MV-4-11 (cell line): ENCODE measurements around the gene ATP6V0A1.

ENCODE experiments used
- DNase-seq: peaks from one replicate; lab custom pipeline; 2025; lab: John Stamatoyannopoulos, UW

Gene ATP6V0A1

DNA sequence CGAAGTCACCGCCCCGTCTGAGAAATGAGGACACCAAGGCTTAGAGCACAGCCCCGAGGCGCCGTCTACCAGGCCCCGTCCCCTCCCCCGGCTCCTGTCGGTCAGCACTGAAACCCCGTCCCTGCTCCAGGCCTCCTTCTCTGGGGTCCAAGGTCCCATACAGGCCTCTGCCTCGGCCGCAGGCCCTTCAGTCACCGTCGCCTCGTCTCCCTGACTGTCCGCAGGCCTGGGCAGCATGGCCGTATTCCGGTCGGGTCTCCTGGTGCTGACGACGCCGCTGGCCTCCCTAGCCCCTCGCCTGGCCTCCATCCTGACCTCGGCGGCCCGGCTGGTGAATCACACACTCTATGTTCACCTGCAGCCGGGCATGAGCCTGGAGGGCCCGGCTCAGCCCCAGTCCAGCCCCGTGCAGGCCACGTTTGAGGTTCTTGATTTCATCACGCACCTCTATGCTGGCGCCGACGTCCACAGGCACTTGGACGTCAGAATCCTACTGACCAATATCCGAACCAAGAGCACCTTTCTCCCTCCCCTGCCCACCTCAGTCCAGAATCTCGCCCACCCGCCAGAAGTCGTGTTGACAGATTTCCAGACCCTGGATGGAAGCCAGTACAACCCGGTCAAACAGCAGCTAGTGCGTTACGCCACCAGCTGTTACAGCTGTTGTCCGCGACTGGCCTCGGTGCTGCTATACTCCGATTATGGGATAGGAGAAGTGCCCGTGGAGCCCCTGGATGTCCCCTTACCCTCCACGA is 103.9 kb downstream of the ATP6V0A1 start:
- DNase-seq: peak; percentile 41

DNA sequence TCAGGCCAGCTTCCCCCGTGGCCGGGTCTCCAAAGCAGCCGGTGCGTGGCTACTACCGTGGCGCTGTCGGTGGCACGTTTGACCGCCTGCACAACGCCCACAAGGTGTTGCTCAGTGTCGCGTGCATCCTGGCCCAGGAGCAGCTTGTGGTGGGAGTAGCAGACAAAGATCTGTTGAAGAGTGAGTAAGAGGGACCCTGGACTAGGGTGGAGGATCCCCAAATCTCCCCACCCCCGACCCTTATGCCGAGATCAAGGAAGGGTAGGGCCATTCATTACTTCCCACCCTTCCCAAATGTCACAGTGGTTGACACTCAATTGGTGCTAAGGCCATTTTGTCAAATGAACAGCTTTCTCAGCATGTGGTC is 104.4 kb downstream of the ATP6V0A1 start:
- no peak for DNase-seq

DNA sequence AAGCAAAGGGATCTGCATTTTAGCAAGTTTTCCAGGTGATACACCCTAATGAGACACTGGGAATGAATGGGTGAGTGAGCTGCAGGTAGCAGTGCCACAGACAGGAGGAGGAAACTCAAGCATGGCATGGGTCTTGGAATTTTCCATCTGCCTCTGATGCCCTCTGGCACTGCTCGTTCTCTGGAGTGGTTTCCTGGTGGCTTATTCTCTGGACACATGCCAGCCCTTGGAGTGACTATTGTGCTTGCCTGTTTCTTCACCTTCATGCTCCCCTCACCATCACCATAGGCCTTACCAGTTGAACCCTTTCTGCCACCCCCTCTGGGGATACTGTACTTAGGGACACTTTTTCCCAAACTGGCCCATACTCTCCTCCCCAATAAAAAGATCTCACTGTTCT is 104.9 kb downstream of the ATP6V0A1 start:
- DNase-seq: no peak

DNA sequence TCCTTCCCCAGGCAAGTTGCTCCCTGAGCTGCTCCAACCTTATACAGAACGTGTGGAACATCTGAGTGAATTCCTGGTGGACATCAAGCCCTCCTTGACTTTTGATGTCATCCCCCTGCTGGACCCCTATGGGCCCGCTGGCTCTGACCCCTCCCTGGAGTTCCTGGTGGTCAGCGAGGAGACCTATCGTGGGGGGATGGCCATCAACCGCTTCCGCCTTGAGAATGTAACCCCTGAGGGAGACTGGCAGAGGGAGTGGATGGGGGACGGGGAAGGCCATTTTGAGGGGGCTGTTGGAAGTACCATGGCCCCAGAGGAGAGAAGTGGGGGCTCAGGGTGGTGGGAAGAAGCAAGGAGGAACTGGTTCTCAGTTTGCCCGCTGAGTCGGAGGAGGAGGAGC is 105.3 kb downstream of the ATP6V0A1 start:
- no peak for DNase-seq

DNA sequence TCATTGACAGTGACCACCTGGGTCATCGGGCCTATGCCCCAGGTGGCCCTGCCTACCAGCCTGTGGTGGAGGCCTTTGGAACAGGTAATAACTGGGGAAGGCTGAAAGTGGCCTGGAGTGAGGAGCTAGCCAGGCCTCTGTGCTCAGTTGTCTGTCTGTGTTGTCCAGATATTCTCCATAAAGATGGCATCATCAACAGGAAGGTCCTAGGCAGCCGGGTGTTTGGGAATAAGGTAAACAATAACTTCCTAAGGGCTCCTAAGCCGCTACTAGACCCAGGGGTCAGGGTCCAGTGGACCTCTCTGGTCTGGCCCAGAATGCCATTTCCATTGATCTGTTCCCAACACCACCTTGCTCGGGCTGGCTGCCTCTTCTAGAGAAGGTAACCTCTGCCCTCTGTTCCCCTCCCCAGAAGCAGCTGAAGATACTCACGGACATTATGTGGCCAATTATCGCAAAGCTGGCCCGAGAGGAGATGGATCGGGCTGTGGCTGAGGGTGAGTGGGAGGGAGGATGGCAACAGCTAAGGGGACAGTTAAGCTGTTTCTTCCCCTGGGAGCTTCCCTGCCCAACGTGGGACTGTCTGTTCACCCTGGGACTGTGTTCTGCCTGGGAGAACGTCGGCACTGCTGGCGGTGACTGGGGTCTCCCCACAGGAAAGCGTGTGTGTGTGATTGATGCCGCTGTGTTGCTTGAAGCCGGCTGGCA is 106.3 kb downstream of the ATP6V0A1 start:
- DNase-seq: no peak

DNA sequence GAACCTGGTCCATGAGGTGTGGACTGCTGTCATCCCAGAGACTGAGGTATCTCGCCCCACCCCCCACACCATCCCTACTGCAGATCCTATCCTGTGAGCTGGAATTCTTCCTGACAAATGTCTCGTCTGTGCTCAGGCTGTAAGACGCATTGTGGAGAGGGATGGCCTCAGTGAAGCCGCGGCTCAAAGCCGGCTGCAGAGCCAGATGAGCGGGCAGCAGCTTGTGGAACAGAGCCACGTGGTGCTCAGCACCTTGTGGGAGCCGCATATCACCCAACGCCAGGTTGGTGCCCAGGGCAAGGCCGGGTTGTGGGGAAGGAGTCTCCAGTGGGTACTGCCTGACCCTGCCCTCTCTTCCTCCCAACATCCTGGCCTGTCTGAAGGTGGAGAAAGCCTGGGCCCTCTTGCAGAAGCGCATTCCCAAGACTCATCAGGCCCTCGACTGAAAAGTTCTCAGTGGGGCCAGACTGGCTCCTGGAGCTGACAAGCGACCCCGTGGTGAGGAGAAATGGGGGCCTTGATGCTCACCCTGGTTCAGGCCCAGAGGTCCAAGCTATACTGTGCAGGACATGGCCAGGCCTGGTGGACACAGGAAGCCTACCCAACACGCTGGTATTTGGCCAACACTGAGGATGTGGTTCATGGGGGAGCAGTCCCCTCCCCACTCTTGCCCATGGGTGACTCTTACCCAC is 107.0 kb downstream of the ATP6V0A1 start:
- no peak for DNase-seq

DNA sequence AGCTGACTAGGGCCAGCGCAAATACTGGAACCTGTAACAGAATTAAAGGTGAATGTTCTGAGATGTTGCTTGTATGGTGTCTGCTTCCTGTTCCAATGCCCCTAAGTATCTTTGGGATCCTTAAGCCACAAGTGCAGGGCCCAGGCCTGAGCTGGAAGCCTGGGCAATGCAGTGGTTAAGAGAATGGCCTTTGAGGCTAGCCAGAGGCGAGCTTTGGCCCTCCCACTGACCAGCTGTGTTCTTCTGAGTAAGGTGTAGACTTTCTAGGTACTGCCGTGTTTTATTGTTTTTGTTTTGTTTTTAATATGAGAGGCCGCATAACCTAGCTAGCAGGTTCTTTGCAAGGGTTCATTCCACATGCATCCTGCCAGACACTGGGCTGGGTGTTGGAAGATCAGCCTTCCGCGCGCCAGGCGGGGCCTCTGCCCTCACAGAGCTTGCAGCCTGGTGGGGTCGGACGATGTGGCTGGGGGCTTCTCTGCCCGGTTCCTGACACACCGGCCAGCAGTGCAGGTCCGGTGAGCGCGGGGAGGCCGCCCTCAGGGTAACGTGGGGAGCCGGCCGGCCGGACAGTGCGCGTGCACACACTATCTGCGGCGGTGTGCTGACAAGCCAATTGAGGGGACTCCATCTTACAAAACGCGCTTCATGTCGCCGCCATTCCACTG is 107.7 kb downstream of the ATP6V0A1 start:
- no peak for DNase-seq

DNA sequence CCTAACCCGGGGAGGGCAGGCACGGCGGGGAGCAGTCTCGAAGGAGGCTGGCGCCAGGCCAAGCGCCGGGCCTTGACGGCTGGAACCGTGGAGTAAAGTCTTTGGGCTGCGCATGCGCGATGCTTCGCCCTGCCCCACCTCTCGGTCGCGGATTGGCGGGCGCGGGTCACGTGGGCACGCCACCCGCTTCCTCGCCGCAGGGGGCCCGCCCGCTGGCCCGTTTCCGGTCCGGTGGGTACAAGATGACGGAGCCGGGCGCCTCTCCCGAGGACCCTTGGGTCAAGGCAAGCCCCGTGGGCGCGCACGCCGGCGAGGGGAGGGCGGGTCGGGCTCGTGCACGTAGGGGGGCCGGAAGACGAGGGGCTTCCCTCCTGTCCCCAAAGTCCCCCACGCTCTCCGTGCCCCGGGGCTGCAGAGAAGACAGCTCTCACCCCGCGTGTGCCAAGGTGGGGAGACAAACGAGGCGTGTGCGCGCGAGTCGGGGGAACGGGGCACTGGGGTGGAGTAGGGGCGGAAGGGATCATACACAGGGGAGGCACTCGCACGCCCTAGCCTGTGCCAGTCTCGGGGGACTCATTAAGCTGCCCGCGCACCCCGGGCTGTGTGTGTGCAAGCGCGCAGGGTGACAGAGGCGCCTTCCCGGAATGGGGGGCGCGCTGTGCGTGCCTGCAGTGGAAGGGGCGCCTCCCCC is 108.3 kb downstream of the ATP6V0A1 start, which contains the start of gene MLX:
MLX (plus strand) TSS at position 218 of the 691 bp plus-strand sequence; CDS start at position 243, 25 bp downstream.
- peak; percentile 91 for DNase-seq

DNA sequence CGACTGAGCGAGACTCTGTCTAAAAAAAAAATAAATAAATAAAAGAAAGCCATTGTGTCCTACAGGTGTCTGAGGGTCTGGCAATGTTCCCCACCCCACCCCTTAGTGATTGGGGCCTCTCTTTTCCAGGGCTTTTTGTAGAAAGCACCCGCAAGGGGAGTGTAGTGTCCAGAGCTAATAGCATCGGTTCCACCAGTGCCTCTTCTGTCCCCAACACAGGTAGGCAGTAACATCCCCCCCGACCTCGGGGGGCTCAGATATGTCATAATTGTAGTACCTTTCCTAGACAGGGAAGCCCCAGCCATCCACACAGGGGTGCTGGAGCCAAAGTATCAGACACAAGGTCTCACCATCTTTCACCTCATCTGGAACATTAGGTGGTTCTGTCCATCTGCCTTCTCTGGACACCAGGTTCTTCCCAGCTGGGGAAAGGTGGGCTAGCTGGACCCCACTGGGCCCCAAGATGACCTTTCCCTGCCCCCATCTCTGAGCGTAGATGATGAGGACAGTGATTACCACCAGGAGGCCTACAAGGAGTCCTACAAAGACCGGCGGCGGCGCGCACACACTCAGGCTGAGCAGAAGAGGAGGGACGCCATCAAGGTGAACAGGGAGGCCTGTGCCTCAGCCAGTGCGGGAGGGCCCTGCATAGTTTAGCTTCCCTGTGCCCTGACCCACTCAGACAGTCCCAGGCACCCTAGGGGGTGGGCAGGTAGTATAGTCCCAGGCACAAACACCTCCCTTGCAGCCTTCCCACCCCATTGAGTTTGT is 109.8 kb downstream of the ATP6V0A1 start:
- no peak for DNase-seq

DNA sequence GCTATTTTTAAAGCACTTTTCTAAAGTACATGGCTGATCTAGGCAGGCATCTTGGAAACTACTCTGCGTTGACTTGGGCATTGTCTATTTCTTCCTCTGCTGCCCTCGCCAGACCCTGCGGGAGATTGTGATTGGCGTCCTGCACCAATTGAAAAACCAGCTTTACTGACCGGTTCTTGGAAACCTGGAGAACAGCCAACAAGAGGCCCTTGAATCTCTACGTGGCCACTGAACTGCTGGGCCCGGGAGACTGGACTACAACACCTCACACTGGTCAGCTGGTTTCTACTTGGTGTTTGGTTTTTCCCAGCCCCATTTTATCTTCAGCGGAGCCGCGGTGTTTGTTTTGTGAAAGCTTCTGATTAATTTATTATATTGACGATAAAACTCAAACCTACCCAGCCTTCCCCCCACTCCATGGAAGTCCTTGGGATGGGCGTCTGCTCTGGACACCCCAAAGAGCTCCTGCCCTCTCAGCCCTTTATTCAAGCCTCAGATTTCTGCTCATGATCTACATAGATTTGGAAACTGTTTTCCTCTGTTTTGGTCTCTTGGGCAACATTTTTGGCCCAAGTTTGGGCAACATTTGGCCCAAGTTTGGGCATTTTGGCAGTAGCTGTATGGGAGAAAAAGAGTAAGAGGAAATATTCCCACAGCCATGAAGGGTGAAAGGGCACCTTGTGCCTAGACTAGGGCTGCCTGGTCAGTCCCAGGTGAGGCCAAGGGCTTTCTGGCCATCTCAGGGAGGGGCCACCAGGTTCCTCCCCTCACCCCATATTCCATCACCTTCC is 113.0 kb downstream of the ATP6V0A1 start:
- DNase-seq: no peak
